Activated CD4-positive, alpha-beta T cell treated with anti-CD3 and anti-CD28 coated beads for 36 hours (primary cell): ENCODE measurements around the gene CALD1. TPM values are rescaled to one million over a fixed set of nuclear protein-coding genes. Genes with fewer than 3 reads are reported as not detected.

ENCODE experiments used
- ATAC-seq: fragments of 200-7000 bp; cut with Tn5 transposase; one replicate; pipeline ENCODE4 v1.10.0; 2021; ENCODE audit warnings: mild to moderate bottlenecking, moderate library complexity
- CTCF ChIA-PET: fragments of 350-600 bp; sonication (Branson Sonifier 250); formaldehyde crosslinking; loops from one replicate; lab custom pipeline; 2021; ENCODE audit warnings: antibody characterized with exemption; lab: Charles Lee
- POLR2A ChIA-PET: fragments of 350-600 bp; sonication (Branson Sonifier 250); formaldehyde crosslinking; loops from one replicate; lab custom pipeline; 2021; ENCODE audit warnings: antibody characterized with exemption, inconsistent platforms; lab: Charles Lee
- DNase-seq: peaks from one replicate; pipeline ENCODE4 v3.0.0-alpha.2; 2020
- H3K27ac Mint-ChIP-seq: one replicate; pipeline ENCODE4 v1.8.0; 2021; ENCODE audit warnings: mixed read lengths
- H3K27me3 Mint-ChIP-seq: one replicate; pipeline ENCODE4 v1.8.0; 2021; ENCODE audit warnings: mixed read lengths
- H3K36me3 Mint-ChIP-seq: one replicate; pipeline ENCODE4 v1.8.0; 2021; ENCODE audit warnings: low read depth, mixed read lengths
- H3K4me1 Mint-ChIP-seq: one replicate; pipeline ENCODE4 v1.8.0; 2021; ENCODE audit warnings: mixed read lengths
- H3K4me3 Mint-ChIP-seq: one replicate; pipeline ENCODE4 v1.8.0; 2021; ENCODE audit warnings: mild to moderate bottlenecking, moderate library complexity, mixed read lengths
- H3K9me3 Mint-ChIP-seq: one replicate; pipeline ENCODE4 v1.8.0; 2021; ENCODE audit warnings: low read depth, mixed read lengths
- intact Hi-C, 2 experiments: fragments of 100-400 bp; cut with DNase I in 1 of 2; cut with micrococcal nuclease in 1 of 2; formaldehyde crosslinking; loops; one replicate each; pipeline versions ENCODE4 v1.14.2 to v1.15.1; 2022 to 2024; cut with DNase I, micrococcal nuclease
- total RNA-seq, 2 experiments: library from RNA; stranded (reverse); gene quantifications; one replicate each; pipeline ENCODE4 v1.2.3, GENCODE V29; 2021

The CALD1 gene
- total RNA-seq, 2 experiments from 2014 or later, result 8.5 to 8.7 TPM

- Mint-ChIP-seq H3K4me3 (no peak overlapping the region), H3K27ac (no peak overlapping the region)
Measured at GRCh38 chr7:134788191-134788590, 8.8 kb downstream of the CALD1 start.

DNA sequence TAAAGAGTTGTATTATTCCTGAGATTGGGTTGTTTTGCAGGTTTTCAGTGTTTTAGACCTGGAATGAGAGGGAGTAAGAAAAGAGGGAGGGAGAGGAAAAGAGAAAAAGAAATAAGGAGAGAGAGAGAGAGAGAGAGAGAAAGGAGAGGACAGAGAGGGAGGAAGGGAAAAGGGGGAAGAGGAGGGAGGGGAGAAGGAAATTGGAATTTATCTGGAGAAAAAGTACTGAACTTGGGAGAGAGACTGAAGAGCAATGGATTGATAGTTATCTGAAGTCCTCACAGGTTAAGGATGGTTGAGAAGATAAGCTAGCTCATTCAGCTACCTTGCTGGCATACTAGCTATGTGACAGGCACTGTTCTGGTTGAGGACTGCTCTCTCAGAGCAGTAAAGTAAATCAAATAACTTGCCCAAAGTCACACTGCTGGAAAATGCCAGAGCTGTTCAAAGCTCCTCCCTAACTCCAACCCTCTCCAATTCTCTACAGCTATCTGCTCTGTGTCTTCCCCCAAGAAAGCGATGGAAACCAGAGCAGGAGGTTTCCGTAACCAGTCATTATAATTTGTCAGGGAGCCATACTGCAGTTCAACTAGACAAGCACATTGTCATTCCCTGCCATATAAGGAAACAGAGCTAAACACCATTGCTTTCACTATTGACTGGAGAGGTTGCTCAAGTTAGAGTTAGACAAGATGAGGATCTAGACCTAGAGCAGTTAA lies 10.7 kb downstream of the CALD1 start:
- ChIA-PET CTCF (interaction anchor here (0.6 to 1.7 kb wide), 2 partner anchors 9 to 20 kb away, joined by 3 to 4 read pairs; no protein-coding TSS in a partner anchor), POLR2A (no interaction called here)
- Mint-ChIP-seq H3K36me3 (peaks cover 6% of the 10 kb centered on the region), H3K4me1 (no peaks in the 10 kb centered on the region), H3K4me3 (no peak overlapping the region), H3K27me3 (no peaks in the 10 kb centered on the region), H3K9me3 (no peaks in the 10 kb centered on the region), H3K27ac (no peak overlapping the region)
- DNase-seq (no peak), ATAC-seq (no peak)
- intact Hi-C loops, result no loop called here

More at GRCh38 chr7:134788191-134788590, 8.8 kb downstream of the CALD1 start:
- intact Hi-C loops, result no loop called here
- ATAC-seq (no peak), DNase-seq (no peak)
- no peaks in the 10 kb centered on the region for H3K27me3 Mint-ChIP-seq
- H3K36me3 Mint-ChIP-seq, result no peaks in the 10 kb centered on the region
- ChIA-PET POLR2A (no interaction called here), CTCF (interaction anchor here (1.2 kb wide), 1 partner anchor 11 kb away, joined by 3 read pairs; no protein-coding TSS in a partner anchor)
- no peaks in the 10 kb centered on the region for H3K9me3 Mint-ChIP-seq
- no peaks in the 10 kb centered on the region for H3K4me1 Mint-ChIP-seq

- no peaks in the 10 kb centered on the region for H3K27me3 Mint-ChIP-seq
Measured at GRCh38 chr7:134792968-134793367, 13.5 kb downstream of the CALD1 start.

GRCh38 chr7:134795231-134795630 lies 15.8 kb downstream of the CALD1 start:
- ChIA-PET POLR2A (no interaction called here), CTCF (interaction anchor here (0.7 kb wide), 1 partner anchor 323 kb away, joined by 4 read pairs; no protein-coding TSS in a partner anchor)
- no peaks in the 10 kb centered on the region for H3K9me3 Mint-ChIP-seq
- no peak for DNase-seq
- peaks cover 13% of the 10 kb centered on the region for H3K36me3 Mint-ChIP-seq
- H3K4me3 Mint-ChIP-seq, result no peak overlapping the region
- no peak overlapping the region for H3K27ac Mint-ChIP-seq
- no peaks in the 10 kb centered on the region for H3K27me3 Mint-ChIP-seq
- ATAC-seq, result no peak
- intact Hi-C loops, result no loop called here
- no peaks in the 10 kb centered on the region for H3K4me1 Mint-ChIP-seq

More at GRCh38 chr7:134792968-134793367, 13.5 kb downstream of the CALD1 start:
- no peaks in the 10 kb centered on the region for H3K9me3 Mint-ChIP-seq
- H3K4me1 Mint-ChIP-seq, result no peaks in the 10 kb centered on the region
- no peak for DNase-seq
- intact Hi-C loops, result no loop called here
- ChIA-PET CTCF (no interaction called here), POLR2A (no interaction called here)
- H3K36me3 Mint-ChIP-seq, result peaks cover 9% of the 10 kb centered on the region
- no peak overlapping the region for H3K4me3 Mint-ChIP-seq
- no peak for ATAC-seq
- H3K27ac Mint-ChIP-seq, result no peak overlapping the region

- DNase-seq (no peak), ATAC-seq (no peak)
- POLR2A ChIA-PET, result no interaction called here
- Mint-ChIP-seq H3K36me3 (peaks cover 13% of the 10 kb centered on the region), H3K4me1 (no peaks in the 10 kb centered on the region), H3K9me3 (no peaks in the 10 kb centered on the region), H3K4me3 (no peak overlapping the region), H3K27ac (no peak overlapping the region), H3K27me3 (no peaks in the 10 kb centered on the region)
- intact Hi-C loops, result no loop called here
- CTCF ChIA-PET, result interaction anchor here (0.8 kb wide), 1 partner anchor 322 kb away, joined by 3 read pairs; no protein-coding TSS in a partner anchor
Measured at GRCh38 chr7:134798155-134798554, 18.7 kb downstream of the CALD1 start.

DNA sequence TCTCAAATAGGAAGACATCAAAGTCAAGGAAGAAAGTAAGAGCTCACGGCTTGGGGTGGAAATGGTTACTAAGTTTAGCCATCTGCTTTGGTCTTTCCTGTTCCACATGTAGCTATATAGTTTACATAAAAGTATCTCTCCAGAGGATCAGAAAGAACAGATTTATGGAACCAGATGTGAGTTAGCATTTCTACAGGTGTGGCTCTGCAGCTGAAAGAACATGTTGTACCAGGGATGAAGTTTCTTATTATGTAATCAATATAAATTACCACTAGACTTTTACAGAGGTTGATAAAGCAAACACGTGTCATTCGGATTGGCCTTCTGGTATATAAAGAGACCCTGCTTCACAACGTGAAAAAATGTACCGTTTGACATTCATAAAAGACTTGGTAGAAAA lies 19.9 kb downstream of the CALD1 start:
- H3K4me3 Mint-ChIP-seq, result no peak overlapping the region
- H3K27me3 Mint-ChIP-seq, result no peaks in the 10 kb centered on the region
- DNase-seq, result no peak
- H3K36me3 Mint-ChIP-seq, result peaks cover 7% of the 10 kb centered on the region
- H3K9me3 Mint-ChIP-seq, result no peaks in the 10 kb centered on the region
- ChIA-PET CTCF (interaction anchor here (1.1 kb wide), 1 partner anchor 11 kb away, joined by 3 read pairs; no protein-coding TSS in a partner anchor), POLR2A (no interaction called here)
- ATAC-seq, result no peak
- no peak overlapping the region for H3K27ac Mint-ChIP-seq
- intact Hi-C loops, result no loop called here
- no peaks in the 10 kb centered on the region for H3K4me1 Mint-ChIP-seq

GRCh38 chr7:134802762-134803161 lies 23.3 kb downstream of the CALD1 start:
- Mint-ChIP-seq H3K27me3 (no peaks in the 10 kb centered on the region), H3K27ac (no peak overlapping the region), H3K4me1 (no peaks in the 10 kb centered on the region), H3K36me3 (peaks cover 4% of the 10 kb centered on the region), H3K9me3 (no peaks in the 10 kb centered on the region), H3K4me3 (no peak overlapping the region)
- ChIA-PET CTCF (no interaction called here), POLR2A (no interaction called here)
- DNase-seq (no peak), ATAC-seq (no peak)
- intact Hi-C loops, result no loop called here

- ChIA-PET POLR2A (no interaction called here), CTCF (no interaction called here)
- Mint-ChIP-seq H3K4me3 (no peak overlapping the region), H3K27ac (no peak overlapping the region), H3K27me3 (no peaks in the 10 kb centered on the region), H3K36me3 (peaks cover 4% of the 10 kb centered on the region), H3K4me1 (no peaks in the 10 kb centered on the region), H3K9me3 (no peaks in the 10 kb centered on the region)
- intact Hi-C loops, result no loop called here
- ATAC-seq, result no peak
- no peak for DNase-seq
Measured at GRCh38 chr7:134804351-134804750, 24.9 kb downstream of the CALD1 start.

DNA sequence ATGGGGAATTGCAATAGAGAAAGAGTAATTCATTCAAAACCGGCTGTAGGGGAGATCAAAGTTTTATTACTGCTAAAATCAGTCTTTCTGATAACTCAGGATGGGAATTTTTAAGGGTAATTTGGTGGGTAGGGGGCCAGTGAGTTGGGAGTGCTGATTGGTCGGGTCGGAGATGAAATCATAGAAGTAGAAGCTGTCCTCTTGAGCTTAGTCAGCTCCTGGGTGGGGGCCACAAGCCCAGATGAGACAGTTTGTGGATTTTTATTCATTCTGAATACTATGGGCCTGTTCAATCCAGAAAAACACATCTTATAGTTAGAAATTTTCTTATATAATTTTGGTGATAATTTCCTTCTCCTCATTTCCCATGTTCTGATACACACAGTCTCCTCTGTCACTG lies 25.4 kb downstream of the CALD1 start:
- intact Hi-C loops, result no loop called here
- CTCF ChIA-PET, result no interaction called here
- Mint-ChIP-seq H3K27me3 (no peaks in the 10 kb centered on the region), H3K4me3 (no peak overlapping the region), H3K4me1 (no peaks in the 10 kb centered on the region), H3K36me3 (peaks cover under 1% of the 10 kb centered on the region), H3K9me3 (no peaks in the 10 kb centered on the region), H3K27ac (no peak overlapping the region)
- ATAC-seq (no peak), DNase-seq (no peak)
- POLR2A ChIA-PET, result no interaction called here

- ATAC-seq (no peak), DNase-seq (no peak)
- Mint-ChIP-seq H3K27ac (no peak overlapping the region), H3K9me3 (no peaks in the 10 kb centered on the region), H3K4me3 (no peak overlapping the region), H3K36me3 (no peaks in the 10 kb centered on the region), H3K4me1 (no peaks in the 10 kb centered on the region), H3K27me3 (no peaks in the 10 kb centered on the region)
- intact Hi-C loops, result no loop called here
- CTCF ChIA-PET, result no interaction called here
- POLR2A ChIA-PET, result no interaction called here
Measured at GRCh38 chr7:134806197-134806596, 26.8 kb downstream of the CALD1 start.

- ChIA-PET POLR2A (no interaction called here), CTCF (interaction anchor here (1.5 kb wide), 1 partner anchor 19 kb away, joined by 4 read pairs; no protein-coding TSS in a partner anchor)
- DNase-seq (no peak), ATAC-seq (no peak)
- Mint-ChIP-seq H3K27me3 (no peaks in the 10 kb centered on the region), H3K4me1 (no peaks in the 10 kb centered on the region), H3K36me3 (no peaks in the 10 kb centered on the region), H3K4me3 (no peak overlapping the region), H3K27ac (no peak overlapping the region), H3K9me3 (no peaks in the 10 kb centered on the region)
- intact Hi-C loops, result no loop called here
Measured at GRCh38 chr7:134809616-134810015, 30.2 kb downstream of the CALD1 start.

GRCh38 chr7:134811765-134812164 lies 32.3 kb downstream of the CALD1 start:
- no peak for ATAC-seq

More at GRCh38 chr7:134811765-134812164, 32.3 kb downstream of the CALD1 start:
- no peak for DNase-seq
- no peaks in the 10 kb centered on the region for H3K27me3 Mint-ChIP-seq
- ChIA-PET POLR2A (no interaction called here), CTCF (no interaction called here)
- H3K36me3 Mint-ChIP-seq, result no peaks in the 10 kb centered on the region
- no peaks in the 10 kb centered on the region for H3K4me1 Mint-ChIP-seq
- no peak overlapping the region for H3K4me3 Mint-ChIP-seq
- intact Hi-C loops, result no loop called here
- H3K9me3 Mint-ChIP-seq, result no peaks in the 10 kb centered on the region
- H3K27ac Mint-ChIP-seq, result no peak overlapping the region
